ENCODE data around the gene UBE2L3.
A peak's percentile ranks its signal among the peaks of the same experiment; 100 is the strongest.
"Not testable (repeated sequence)": the region's sequence is repeated elsewhere in the genome, so short reads cannot be mapped to it uniquely, and the experiment has no call there.

Gene UBE2L3

DNA sequence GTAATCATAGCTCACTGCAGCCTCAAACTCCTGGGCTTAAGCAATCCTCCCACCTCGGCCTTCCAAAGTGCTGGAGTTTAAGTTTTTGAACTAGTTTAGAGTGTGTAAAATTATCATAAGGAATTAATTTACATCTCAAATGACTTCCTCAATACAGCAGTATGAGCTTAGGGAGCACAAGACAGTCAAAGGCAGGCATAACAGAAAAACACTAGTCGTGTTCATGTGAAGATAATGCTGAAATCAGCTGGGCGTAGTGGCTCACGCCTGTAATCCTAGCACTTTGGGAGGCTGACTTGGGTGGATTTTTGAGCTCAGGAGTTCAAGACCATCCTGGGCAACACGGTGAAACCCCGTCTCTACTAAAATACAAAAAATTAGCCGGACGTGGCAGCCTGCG is 36.5 kb downstream of the UBE2L3 start:
- DNase-seq = no peak

GRCh38 chr22:21605887-21606564 is 38.5 kb downstream of the UBE2L3 start:
- DNase-seq = no peak

DNA sequence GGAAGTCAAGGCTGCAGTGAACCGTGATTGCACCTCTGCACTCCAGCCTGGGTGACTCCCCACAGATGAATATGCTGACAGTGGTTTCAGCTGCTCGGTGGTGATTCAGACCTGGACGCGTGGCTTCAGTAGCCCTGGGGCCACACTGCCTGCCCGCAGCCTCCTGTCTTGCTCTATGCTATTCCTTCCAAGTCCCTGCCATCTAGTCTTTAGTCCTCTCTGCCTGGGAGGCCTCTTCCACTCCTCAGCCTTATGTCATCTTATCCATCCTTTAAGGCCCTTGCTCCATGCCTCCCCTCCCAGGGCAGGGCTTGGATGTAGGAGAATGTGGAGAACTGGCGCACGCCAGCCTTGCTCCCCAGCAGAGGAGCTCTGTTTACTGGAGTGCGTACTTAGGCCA is 39.3 kb downstream of the UBE2L3 start:
- no peak for DNase-seq

GRCh38 chr22:21609556-21610157 is 42.1 kb downstream of the UBE2L3 start:
- DNase-seq = not testable (repeated sequence)

DNA sequence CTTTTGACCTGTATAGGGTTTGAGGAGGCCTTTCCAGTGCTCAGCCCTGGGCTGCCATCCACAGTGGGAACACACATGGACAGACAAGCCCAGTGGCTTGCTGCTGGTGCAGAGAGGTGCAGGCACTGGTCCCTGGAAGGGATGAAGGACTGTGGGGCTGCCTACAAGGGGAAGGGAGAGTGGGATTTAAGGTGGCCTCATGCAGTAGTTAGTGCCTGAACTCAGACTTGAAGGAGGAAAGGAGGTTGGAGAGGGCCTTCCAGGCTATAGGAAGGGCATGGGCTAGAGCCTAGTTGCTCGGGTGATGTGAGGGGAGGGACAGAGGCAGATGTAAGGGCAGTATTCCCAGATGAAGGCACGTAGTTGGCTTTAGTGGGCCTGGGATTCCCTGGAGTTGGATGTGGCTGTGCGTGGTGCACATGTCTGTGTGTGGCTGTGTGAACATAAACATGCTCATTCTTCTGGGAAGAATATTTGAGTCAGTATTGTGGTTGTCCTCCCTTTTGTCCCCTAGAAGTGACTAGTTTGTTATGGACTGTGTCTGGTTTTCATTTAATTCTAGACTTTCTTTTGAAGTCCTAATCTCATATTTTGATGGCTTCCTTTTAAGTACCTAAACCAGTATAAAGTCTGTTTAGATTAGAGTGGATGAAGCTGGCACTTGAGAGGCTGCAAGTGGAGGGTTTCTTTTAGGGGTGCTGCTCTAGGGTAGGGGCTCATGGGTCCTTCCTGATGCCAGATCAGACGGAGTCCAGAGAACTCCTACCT is 43.9 kb downstream of the UBE2L3 start:
- DNase-seq = no peak

DNA sequence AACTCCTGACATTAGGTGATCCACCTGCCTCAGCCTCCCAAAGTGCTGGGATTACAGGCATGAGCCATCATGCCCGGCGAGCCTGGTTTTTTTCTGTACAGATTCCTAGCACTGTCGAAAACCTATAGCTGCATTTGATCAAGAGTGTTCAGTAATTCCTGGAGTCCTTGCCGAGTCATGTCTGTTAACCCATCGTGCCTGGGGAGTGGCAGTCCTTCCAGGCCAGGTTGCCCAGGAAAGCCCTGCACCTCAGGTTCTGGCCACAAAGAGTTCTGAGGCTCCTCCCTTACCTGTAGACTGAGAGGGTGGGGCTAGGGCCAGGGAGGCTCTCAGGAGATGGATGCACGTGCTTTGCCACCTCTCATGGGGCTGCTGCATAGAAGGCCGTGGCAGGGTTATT is 45.3 kb downstream of the UBE2L3 start:
- no peak for DNase-seq

DNA sequence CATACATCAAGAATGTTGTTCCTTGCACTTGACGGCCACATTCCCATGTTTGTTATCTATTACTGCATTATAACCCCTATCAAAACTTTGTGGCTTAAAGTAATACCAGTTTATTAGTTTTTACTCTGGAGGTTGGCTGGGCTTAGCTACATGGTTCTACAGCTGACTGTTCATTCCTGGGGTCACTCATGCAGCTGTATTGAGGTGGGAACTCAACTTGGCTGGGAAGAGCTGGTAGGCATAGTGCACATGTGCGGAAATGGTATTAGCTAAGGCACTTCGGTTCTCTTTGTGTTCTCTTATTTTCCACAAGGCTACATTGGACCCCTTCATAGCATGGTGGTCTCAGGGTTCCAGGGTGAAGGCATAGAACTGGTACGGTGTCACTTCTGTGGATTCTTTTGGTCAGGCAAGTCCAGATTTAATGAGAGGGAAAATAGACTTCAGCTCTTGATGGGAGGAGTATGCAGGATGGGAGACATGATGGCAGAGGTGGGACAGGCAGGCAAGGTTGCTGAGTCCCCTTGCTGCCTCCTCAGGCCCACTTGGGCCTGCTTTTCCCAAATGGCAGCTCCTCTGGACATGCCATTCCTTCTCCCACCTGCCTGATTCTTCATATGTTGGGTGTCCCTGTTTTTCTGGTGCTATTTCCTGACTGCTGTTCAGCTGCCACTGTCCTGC is 46.2 kb downstream of the UBE2L3 start:
- no peak for DNase-seq

DNA sequence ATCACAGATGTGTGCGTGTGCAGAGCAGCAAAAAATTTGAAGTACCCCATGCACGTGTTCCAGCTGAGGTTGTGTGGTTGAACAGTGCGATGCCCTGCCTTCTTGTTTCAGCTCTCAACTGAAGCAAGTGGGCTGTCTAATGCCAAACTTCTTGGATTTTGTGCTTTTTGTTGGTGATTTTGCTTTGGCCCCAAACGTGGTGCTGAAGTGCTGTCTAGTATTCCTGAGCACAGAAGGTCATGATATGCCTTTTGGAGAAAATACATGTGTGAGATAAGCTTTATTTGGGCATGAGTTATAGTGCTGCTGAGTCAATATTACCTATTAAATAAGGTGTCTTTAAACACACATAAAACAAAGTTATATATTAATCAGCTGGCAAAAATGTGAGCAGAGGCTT is 48.2 kb downstream of the UBE2L3 start:
- no peak for DNase-seq

- not testable (repeated sequence) for DNase-seq
These were observed 49.8 kb downstream of the UBE2L3 start for GRCh38 chr22:21617337-21617736.

GRCh38 chr22:21621025-21621424 is 53.5 kb downstream of the UBE2L3 start:
- no peak for DNase-seq

DNA sequence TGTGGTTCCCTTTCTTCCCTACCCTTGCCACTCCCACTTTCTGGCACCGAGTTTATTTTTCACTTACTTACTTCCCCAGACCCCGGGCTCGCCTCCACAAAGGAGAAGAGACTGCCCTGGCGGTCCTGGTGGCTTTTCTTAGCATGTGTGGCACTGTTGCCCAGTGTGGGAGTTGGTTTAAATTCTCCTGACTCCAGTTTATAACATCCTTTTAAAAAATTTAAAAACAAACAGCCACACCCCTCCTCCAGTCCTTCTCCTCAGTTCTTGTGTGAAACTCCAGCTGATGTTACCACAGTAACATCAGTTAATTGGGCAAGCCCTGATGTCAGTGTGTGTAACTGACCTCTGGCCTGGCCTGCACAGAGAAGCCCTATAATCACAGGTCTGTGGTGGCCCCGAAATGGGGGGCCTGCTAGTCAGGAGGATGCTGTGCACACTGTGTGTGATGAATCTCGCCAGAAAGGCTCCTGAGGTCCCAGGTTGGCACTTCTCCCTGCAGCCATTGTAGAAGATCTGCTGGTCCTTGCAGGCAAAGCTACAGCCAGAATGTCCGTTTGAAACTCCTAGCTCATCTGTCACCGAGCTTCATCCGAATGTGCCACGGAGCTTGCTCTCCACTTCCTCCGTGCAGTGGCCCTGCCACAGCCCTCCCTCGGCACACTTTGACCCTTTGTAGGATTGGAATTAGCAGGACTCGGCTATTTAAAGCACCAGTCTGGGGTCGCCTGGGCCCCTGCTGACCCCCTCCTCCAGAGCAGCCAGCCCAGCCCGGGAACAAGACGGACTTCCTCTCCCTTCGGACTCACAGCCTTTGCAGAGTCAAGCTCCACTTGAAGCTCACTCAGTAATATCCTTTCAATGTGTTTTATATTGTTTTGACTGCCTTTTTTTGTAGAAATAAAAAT is 54.8 kb downstream of the UBE2L3 start:
- no peak for DNase-seq

- DNase-seq = no peak
These were observed 55.6 kb downstream of the UBE2L3 start for GRCh38 chr22:21622919-21623647.

DNA sequence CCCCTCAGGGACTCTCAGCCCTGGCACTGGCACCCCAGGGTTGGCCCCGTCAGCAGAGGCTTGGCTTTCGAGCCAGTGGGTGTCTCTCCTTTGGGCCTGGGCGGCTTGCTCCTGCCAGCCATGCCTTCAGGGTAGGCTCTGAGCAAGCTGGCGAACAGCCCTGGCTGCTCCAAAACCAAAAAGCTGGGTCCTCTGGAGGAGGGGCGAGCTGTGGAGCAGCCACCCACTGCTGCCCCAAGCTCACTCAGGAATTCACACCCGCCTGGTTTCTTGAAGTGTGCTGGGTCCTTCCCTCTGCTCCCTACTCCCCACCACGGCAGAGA is 56.1 kb downstream of the UBE2L3 start:
- DNase-seq = no peak

- peak; percentile 20 for DNase-seq
These were observed 56.8 kb downstream of the UBE2L3 start for GRCh38 chr22:21624120-21624879.

DNA sequence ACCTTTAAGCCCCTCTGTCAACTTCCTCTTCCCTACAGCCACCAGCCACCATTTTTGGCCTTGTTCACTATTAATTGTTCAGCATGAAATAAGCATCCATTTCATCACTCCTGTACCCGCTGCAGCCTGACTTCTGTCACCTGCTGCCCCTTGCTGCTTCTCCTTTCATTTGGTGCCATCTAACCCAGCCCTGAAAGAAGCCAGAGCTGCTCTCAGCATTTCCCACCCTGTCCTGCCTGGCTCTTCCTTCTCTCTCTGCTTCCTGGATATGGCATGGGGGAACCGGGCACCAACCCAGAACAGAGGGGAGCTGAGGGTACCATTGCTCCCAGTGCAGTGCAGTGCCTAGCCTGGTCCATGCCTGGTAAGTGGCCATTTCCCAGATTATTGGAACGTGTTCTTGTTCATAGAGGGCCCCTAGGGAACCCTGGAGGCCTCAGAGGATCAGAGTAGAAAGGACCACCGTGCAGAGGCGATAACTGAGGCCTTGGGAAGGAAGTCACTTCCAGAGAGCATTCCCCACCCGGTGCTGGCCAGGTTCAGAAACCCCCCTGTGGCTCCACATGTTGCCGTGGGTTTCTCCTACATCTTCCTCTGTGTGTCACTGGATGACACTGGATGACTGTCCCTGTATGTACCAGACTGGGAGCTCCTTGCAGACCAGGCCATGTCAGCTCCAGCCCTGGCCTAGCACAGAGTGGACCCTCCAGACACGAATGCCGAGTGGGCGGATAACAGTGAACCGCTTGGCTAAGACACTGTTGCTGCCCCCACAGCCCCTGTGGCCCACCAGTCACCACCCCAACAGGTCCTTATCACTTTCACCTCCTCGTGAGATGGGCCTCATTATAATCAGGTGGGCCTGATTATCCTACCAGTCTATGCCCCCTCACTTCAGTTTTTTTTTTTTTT is 57.6 kb downstream of the UBE2L3 start:
- DNase-seq = no peak

- no peak for DNase-seq
These were observed 58.7 kb downstream of the UBE2L3 start for GRCh38 chr22:21626073-21626734.

DNA sequence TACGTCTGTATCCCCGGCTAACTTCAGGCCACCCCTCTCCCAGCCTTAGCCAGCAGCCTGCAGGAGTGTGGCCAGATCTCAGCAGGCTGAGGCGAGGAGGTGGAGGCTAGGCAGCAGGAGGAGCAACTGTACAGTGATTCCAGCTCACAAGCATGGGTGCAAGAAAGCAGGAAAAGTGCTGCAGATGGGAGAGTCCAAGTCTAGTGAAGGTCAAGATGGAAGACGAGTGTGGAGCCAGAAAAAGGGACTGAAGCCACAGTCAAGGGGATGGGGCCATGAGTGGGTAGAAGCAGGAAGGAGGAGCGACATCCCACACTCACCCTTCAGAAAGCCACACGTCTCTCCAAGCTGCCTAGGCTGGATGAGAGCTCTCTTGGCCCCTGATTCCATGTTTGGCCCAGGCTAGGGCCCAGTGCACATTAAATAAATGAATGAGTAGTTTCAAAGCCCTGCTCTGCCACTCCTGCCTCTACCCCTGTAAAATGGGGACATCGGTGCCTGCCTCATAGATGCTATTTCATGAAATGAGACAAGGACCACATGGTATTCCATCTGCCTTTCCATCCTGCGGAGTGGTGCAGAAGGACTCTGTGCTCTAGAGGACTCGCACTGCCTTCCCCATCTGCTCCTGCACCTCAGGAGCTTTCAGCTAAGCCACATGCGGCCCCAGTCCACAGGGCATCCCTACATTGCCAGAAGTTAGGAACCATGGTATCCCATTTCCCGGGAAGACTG is 59.4 kb downstream of the UBE2L3 start:
- no peak for DNase-seq

DNA sequence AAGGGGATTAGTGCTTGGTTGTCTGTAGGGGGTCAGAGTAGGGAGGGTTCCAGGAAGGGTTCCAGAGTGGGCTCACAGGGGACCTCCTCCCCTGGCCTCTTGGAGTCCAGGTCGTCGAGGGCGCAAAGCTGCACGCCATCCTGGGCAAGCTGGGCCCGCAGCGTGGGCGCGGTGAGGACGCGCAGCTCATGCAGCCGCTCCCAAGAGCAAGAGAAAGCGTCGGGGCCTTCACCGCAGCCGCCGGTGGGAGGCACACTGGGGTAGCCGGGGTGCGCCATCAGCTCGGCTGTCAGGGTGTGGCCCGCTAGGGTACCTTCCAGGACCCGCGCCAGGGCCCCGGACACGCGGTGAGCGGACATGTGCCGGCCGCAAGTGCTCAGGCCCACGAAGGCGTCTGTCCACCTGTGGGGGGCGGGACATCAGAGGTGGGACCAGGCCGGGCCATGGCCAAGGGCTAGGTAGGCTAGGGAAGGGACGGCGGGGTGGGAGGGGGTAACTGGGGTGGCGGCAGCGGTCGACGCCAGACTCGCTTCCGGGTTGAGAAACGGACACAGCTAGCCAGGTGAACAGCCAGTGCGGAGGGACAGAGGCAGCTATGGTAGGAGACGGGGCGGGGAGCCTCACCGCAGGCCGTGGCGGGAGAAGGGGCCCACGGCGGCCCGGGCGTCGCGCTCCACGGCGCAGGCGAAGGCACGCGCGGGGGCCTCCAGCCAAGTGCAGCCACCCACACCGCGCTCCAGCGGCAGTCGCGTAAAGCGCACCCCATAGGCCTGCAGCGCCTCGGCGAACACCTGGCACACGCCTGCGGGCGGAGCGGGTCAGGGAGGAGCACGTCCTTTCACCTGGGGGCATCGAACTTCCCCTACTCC is 61.1 kb downstream of the UBE2L3 start:
- DNase-seq = no peak
